ENCODE data around the gene CNOT3. TPM values are rescaled to one million over a fixed set of nuclear protein-coding genes. Genes with fewer than 3 reads are reported as not detected.

CNOT3 gene
- total RNA-seq, 1 experiment from 2014 or later: 87.4 TPM

- intact Hi-C loops (cut with micrococcal nuclease; ENCODE audit: unreplicated experiment): no loop called here
- no peaks in the 10 kb centered on the region for H3K27me3 Mint-ChIP-seq (ENCODE audit: unreplicated experiment)
- CTCF ChIA-PET: interaction anchor here (1.1 kb wide), 1 partner anchor 19 kb away, joined by 3 read pairs; the partner anchor contains the start of gene CNOT3
- no peaks in the 10 kb centered on the region for H3K9me3 Mint-ChIP-seq (ENCODE audit: low read depth, unreplicated experiment)
- H3K27ac Mint-ChIP-seq (ENCODE audit: unreplicated experiment): peak overlapping the region; percentile 69
- no peak for DNase-seq
- H3K36me3 Mint-ChIP-seq (ENCODE audit: insufficient read depth, unreplicated experiment): peaks cover 98% of the 10 kb centered on the region
- no TSS peak for BruUV-seq (replicated peaks)
- TF ChIP-seq CTCF (IDR thresholded peaks at IDR 0.05; ENCODE audit: unreplicated experiment): no peak
- H3K4me1 Mint-ChIP-seq (ENCODE audit: low read depth, unreplicated experiment): peaks cover 30% of the 10 kb centered on the region
- peak overlapping the region; percentile 10 for H3K4me3 Mint-ChIP-seq (ENCODE audit: low read depth, unreplicated experiment)
Observed at GRCh38 chr19:54156953-54157352, 19.4 kb downstream of the CNOT3 start.

- CTCF ChIA-PET: interaction anchor here (0.7 to 2.2 kb wide), 10 partner anchors 14 to 366 kb away, joined by 3 to 11 read pairs (median 4); partner anchors contain the start of genes CNOT3, MBOAT7 and TMC4
- Mint-ChIP-seq H3K4me1 (ENCODE audit: low read depth, unreplicated experiment) (peaks cover 30% of the 10 kb centered on the region), H3K36me3 (ENCODE audit: insufficient read depth, unreplicated experiment) (peaks cover 97% of the 10 kb centered on the region), H3K27me3 (ENCODE audit: unreplicated experiment) (no peaks in the 10 kb centered on the region), H3K27ac (ENCODE audit: unreplicated experiment) (peak overlapping the region; percentile 89), H3K4me3 (ENCODE audit: low read depth, unreplicated experiment) (peak overlapping the region; percentile 87), H3K9me3 (ENCODE audit: low read depth, unreplicated experiment) (peaks cover 2% of the 10 kb centered on the region)
- TSS peak; percentile 70 for BruUV-seq (replicated peaks)
- intact Hi-C loops (cut with micrococcal nuclease; ENCODE audit: unreplicated experiment): loop anchor here (1.0 kb wide), 1 partner anchor 22 kb away; the partner anchor contains the start of gene CNOT3
- DNase-seq: no peak
- no peak for TF ChIP-seq CTCF (IDR thresholded peaks at IDR 0.05; ENCODE audit: unreplicated experiment)
Observed at GRCh38 chr19:54158812-54159351, 21.3 kb downstream of the CNOT3 start.

GRCh38 chr19:54159352-54160181 lies 22.0 kb downstream of the CNOT3 start, which contains the start of gene LENG1:
LENG1 (minus strand) TSS chr19:54159721; CDS start chr19:54159695, 26 bp downstream.
- CTCF ChIA-PET: interaction anchor here (0.7 to 2.2 kb wide), 11 partner anchors 14 to 366 kb away, joined by 3 to 11 read pairs (median 5); partner anchors contain the start of genes CNOT3, MBOAT7 and TMC4
- Mint-ChIP-seq H3K4me3 (ENCODE audit: low read depth, unreplicated experiment) (peak within 1 kb of the TSS; percentile 87), H3K27me3 (ENCODE audit: unreplicated experiment) (no peaks in the 10 kb centered on the region), H3K4me1 (ENCODE audit: low read depth, unreplicated experiment) (peaks cover 30% of the 10 kb centered on the region), H3K36me3 (ENCODE audit: insufficient read depth, unreplicated experiment) (peaks cover 97% of the 10 kb centered on the region), H3K9me3 (ENCODE audit: low read depth, unreplicated experiment) (peaks cover 2% of the 10 kb centered on the region), H3K27ac (ENCODE audit: unreplicated experiment) (peak within 1 kb of the TSS; percentile 89)
- BruUV-seq (replicated peaks): no TSS peak
- intact Hi-C loops (cut with micrococcal nuclease; ENCODE audit: unreplicated experiment): loop anchor here (1.0 kb wide), 1 partner anchor 22 kb away; the partner anchor contains the start of gene CNOT3
- DNase-seq: peak; percentile 99
- TF ChIP-seq CTCF (IDR thresholded peaks at IDR 0.05; ENCODE audit: unreplicated experiment): peak; percentile 34

- intact Hi-C loops (cut with micrococcal nuclease; ENCODE audit: unreplicated experiment): no loop called here
- TF ChIP-seq CTCF (IDR thresholded peaks at IDR 0.05; ENCODE audit: unreplicated experiment): no peak
- BruUV-seq (replicated peaks): TSS peak; percentile 71
- H3K9me3 Mint-ChIP-seq (ENCODE audit: low read depth, unreplicated experiment): peaks cover 2% of the 10 kb centered on the region
- no peak for DNase-seq
- peaks cover 97% of the 10 kb centered on the region for H3K36me3 Mint-ChIP-seq (ENCODE audit: insufficient read depth, unreplicated experiment)
- peaks cover 30% of the 10 kb centered on the region for H3K4me1 Mint-ChIP-seq (ENCODE audit: low read depth, unreplicated experiment)
- CTCF ChIA-PET: interaction anchor here (0.9 to 2.2 kb wide), 5 partner anchors 13 to 361 kb away, joined by 3 to 11 read pairs (median 5); partner anchors contain the start of genes MBOAT7 and TMC4
- H3K27me3 Mint-ChIP-seq (ENCODE audit: unreplicated experiment): no peaks in the 10 kb centered on the region
- peak overlapping the region; percentile 89 for H3K27ac Mint-ChIP-seq (ENCODE audit: unreplicated experiment)
- H3K4me3 Mint-ChIP-seq (ENCODE audit: low read depth, unreplicated experiment): peak overlapping the region; percentile 87
Observed at GRCh38 chr19:54160182-54160811, 22.7 kb downstream of the CNOT3 start.

Measured in Calu3 (cell line).